HG02885 (cell line): ENCODE results near the gene RAB10.
"Not testable (repeated sequence)": the region's sequence is repeated elsewhere in the genome, so short reads cannot be mapped to it uniquely, and the experiment has no call there.

Experiments used
- ATAC-seq: cut with Tn5 transposase; IDR thresholded peaks from one replicate; pipeline ENCODE4 v1.9.1; 2021; ENCODE audit warnings: mild to moderate bottlenecking; ENCODE audit not compliant: unreplicated experiment, poor library complexity

Gene RAB10

DNA sequence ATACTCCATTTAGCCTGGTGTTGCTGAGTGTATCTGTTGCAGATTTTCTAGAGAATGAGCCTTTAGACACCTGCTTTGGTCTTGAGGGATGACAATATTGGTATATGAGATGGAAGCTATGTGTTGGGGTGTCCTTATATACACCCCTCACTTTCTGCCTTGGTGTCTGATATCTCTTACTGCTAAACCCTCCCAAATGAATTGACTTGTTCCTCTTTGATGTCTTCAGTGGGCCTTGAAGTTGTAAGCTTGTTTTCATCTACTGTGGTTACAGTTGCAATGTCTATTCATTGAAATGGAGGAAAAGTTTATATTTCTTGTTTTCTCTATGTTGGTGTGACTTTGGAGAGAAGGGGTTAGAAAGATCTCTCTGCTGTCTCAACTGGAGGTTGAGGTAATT, 18.9 kb downstream of the RAB10 start:
- no peak for ATAC-seq

DNA sequence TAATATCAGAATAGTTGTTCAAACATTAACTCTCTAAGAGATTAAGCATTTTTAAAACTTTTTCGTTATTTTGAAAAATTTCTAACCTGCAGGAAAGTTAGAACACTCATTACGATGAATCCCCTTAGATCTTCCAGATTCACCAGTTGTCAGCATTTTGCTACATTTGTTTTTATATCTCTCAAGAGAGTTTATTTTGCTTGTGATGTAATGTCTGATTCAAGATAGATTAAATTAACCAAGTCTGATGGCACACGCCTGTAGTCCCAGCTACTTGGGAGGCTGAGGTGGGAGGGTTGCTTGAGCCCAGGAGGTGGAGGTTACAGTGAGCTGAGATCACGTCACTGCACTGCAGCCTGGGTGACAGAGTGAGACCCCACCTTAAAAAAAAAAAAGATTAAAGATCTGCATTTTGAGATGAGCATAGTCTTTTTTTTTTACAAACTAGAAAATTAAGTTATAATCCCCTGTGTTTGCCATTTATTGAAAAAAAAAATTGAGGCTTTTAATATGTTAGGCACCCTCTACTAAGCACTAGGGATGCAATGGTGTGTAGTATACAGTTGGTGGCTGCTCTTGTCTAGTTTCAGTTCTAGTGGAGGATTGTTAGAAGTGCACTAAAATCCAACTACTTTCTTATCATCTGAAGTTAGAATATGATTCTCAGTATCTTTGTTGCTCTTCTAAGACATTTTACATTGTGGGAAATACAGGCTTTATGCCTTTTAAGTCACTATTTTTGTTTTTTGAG, 20.9 kb downstream of the RAB10 start:
- ATAC-seq, result no peak

DNA sequence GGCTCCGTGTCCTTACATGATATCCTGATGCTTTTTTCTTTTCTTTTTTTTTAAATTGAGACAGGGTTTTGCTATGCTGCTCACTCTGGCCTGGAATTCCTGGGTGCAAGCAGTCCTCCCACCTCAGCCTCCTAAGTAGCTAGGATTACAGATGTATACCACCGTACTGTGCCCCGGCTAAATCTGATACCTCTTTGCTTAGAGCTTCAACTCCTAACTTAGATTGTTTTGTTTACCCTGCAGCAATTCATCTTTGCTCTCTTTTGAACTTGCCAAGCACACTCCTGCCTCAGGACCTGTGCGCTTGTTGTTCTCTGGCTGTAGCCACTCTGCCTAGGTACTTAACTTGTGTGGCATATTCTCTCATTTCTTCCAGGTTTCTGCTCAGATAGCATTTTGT, 24.5 kb downstream of the RAB10 start:
- no peak for ATAC-seq

DNA sequence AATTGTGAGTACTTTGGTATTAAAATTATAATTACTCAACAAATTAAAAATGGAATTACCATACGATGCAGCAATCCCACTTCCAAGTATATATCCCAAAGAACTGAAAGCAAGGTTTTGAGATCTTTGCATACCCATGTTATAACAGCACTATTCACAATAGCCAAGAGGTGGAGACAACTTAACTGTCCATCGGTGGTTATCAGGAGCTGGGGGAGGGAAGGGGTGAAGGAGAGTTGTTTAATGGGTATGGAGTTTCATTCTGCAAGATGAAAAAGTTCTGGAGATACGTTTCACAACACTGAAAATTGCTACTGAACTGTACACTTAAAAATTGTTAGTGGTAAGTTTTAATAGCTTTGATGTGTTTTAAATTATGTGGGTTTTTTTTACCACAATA, 25.7 kb downstream of the RAB10 start:
- ATAC-seq, result no peak

DNA sequence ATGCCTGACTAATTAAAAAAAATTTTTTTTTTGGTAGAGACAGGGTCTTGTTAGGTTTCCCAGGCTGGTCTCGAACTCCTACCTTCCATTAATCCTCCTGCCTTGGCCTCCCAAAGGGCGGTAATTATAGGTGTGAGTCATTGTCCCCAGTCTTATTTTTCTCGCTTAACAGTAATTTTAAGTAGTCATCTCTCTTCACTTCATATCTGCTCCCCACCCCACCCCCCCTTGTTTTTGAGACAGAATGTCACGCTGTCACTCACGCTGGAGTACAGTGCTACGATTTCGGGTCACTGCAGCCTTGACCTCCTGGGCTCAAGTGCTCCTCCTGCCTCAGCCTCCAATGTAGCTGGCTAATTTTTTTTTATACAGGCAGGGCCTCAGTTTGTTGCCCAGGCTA, 27.7 kb downstream of the RAB10 start:
- no peak for ATAC-seq

DNA sequence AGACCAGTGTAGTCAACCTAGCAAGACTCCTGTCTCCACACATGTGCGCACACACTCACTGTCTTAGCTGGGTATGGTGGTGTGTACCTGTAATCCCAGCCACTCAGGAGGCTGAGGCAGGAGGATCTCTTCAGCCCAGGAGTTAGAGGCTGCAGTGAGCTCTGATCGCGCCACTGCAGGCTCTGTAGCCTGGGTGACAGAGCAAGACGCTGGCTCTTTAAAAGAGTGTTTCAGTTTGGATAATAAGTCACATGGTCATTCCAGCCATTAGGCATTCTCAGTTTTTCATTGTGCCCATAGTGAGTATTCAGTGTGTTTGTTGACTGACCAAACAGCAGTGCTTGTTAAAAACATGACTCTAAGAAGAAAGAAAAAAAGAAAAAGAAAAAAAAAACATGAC, 31.0 kb downstream of the RAB10 start:
- no peak for ATAC-seq

DNA sequence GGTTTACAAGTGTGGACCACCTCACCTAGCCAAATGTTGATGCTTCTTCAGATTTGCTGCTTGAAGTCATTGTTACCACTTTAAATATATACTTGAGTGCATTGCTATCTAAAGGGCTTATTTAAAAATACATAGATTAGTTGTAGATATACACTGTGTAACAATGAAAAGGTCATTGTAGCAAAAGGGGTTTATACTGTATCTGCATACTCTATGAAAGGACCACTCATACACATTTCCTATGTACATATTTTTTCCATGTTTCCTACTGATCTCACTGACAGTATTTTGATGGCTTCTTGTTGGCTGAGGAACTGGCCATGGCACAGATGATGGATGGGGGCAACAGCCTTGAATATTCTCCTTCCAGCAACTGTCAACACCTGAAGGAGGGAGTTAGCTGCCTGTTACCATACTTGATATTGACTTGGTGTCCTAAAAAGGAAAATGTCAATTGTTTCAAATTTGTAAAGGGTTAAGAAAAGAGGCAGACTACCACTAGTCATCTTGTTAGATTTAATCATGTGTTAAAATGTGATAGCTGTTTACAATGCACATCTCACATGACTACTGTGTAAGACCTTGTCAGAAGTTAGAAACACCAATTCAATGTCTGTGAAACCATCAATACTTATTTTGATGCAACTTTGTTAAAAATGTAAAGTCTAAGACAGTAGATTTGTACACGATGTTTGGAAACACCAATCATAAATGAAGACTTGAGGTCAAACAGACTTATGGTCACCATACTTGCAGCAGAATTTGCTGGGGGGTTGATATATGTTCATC, 33.5 kb downstream of the RAB10 start:
- no peak for ATAC-seq

DNA sequence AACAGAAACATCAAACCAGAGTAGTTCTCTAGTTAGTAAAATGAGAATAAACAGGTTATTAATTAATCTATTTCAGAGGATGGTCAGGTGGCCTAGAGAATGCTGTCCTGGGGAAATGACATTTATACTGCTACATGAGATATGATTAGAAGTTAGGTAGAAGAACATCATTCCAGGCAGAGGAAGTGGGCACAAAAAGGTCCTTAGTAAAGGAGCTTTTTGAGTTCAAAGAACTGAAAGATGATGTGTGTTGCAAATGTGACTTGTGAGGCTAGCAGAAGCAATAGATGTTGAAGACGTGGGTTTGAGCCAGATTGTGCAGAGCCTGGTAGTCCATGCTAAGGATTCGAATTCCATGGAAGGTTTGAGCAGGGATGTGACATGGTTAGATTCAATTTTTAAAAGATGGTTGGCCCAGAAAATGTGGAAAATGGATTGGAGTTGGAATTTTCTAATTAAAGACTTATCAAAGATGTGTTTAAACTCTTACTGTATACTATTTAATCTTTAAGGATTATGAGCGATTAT, 34.2 kb downstream of the RAB10 start:
- no peak for ATAC-seq

DNA sequence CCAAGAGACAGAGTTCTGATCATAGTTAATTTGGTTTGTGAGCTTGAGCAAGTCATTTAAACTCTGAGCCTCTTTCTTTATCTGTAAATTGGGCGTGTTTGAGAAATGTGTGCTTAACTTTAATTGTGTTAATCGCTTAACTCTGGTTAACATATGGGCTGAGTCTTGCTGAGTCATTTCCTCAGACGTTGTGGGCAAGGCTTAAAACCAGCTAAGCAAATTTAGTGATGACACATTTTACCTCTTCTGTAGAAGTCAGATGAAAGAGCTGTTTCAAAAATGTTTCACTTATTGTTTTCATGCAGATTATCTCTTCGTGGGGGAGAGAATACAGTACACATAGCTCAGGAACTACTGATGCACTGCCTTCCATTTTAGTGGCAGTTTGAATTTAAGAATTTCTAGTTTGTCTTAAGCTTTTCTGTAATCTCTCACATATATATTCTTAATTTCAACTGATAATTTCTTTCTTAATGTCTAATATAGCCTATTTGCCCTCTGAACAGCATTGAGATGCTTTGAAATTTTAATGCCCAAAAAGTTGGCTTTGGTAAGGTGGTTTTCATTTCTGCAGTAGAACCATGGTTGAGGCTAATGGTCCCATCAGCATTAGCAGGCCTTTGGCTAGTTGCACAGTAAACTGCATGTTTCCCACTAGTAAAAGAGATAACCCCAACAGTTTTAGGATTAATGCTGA, 34.9 kb downstream of the RAB10 start:
- ATAC-seq, result peak; percentile 93

DNA sequence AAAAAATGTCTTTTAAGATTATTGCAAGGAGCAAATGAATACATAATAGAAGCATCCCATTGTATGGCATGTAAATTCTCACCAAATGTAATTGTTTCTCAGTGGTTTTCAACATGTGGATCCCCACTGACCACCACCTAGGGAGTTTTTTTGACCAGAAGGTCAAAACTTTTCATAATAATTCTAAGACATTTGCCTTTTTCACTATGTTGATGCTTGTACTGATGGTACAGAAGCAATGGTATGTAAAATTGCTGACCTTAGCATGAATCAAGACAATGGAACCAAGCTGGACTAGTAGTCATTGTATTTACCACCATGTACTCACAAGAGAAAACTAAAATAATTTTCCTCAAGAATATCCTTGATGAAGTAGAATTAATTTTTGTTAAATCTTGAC, 36.8 kb downstream of the RAB10 start:
- no peak for ATAC-seq

DNA sequence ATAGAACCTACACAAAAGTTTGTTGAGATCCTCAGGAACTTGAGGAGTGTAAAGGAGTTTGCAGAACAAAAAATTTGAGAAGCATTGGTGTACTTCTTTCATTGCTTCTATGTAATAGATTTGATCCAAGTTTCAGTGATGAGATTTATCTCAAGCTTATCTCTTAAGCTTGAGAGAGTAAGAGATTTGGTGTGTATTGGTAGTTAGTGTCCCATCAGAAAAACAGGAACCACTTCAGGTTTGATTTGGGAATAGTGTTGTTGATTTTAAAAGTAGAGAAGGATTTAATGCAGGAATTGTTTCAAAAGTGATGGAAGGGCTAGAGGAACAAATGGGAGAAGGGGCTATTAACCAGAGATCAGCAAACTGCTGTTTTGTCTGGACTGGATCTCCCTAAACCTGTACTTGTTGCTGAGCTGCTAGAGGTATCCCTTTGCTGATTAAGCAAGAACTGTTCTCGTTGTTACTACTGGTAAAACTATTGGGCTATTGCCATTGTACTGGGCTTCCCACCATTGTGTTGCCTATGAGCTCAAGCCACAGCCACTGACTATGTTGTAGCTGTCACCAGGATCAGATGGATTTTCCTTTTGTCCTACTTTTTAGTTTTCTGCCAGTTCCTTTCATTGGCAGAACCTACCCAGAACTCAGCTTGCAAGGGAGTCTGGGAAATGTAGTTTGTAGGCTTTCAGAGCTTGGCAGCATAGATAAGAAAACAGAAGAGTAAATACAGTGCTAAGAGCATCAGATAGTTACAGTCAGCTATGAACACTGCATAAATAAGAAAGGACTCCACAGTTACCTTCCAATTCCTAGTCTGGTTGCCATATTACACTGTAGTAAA, 39.3 kb downstream of the RAB10 start:
- ATAC-seq, result no peak

DNA sequence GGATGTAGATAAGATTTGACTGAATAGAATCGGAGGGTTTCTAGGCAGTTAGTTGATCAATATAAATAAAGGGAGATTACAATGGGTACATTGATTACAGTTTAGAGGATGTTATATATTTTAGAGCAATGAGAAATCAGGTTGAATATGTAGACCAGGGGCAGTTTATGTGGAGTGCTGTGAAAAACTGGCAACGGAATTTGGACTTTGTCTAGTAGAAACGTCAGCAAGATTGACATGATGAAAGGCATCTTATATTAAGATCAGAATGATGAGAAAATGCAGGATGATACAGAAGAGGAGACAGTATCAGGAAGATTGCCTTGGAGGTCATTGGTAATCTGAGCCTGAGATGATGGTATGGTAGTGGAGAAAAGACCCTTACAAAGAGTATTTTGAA, 39.9 kb downstream of the RAB10 start:
- no peak for ATAC-seq

DNA sequence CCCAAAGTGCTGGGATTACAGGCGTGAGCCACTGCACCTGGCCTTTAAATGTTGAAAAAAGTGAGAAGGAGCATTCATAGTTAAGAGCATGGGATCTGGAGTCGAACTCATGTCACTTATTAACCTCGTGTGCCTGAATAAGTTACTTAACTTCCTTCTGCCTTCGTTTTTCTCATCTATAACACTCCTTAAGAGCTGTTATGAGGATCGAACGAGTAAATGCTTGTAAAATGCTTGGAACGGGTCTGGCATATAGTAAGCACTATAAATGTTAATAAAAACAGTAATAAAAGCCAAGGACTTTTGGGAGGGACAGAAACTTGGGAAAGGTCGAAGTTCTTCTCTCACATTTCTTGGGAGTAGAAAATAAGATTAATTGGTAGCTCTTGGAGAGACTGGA, 40.8 kb downstream of the RAB10 start:
- ATAC-seq, result no peak

DNA sequence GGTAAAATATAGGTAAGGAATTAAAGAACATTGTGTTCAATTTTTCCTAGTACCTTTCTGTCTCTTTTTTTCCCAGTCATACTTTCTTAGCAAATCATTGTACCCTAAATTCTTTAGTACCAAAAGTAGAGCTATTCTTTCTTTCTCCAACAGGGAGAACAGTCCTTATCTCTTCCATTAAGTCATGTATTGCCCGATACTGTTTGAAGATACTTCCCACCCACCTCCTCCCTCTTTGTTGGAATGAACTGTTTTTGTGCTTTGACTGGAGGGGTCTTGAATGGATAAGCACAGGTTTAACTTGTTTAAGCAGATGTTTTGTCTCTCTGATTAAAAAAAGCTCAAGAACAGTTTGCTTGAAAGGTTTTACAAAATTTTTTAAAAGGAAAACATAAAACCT, 41.3 kb downstream of the RAB10 start:
- ATAC-seq, result no peak

DNA sequence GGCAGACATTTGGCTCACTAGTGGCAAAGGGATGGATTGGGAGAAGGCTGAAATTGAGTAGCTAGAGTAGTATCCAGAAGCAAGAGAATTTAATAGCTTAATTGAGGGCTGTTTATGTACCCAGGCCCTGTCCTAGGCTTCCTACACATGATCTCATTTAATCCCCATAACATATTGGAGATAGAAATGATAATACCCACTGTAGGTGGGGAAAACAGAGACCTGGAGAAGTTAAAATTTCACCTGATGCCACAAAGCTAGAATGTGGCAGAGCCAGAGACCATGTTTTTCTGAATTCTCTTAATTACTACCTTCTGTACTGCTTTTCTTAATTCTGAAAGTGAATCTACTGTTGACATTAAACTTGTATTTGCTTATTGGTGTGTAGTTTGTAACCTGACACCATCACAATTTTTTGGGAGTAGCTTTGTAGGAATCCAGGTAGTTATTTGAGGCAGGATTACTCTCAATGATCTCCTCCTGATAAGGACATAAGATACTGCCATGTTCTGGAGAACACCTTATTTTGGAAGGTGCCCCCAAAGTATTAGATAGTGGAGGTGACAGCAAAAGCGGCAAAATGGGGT, 42.2 kb downstream of the RAB10 start:
- no peak for ATAC-seq

DNA sequence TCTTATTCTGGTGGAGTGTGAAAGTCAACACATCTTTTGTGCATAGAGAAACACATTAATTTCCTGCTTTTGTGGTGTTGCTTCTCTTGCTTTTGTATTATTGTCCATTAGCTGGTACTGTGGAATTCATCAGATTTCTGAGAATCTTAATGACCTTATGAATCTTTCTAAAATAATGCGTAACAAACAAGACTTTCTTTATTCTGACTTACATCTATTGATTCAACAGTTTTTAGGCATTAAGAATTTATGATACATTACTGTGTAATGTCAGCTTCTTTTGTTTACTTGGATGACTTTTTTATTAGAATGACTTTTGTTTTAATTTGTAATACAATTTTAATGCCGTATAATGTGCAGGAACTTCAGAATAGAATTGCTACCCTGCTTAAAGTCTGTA, 43.4 kb downstream of the RAB10 start:
- ATAC-seq, result no peak

DNA sequence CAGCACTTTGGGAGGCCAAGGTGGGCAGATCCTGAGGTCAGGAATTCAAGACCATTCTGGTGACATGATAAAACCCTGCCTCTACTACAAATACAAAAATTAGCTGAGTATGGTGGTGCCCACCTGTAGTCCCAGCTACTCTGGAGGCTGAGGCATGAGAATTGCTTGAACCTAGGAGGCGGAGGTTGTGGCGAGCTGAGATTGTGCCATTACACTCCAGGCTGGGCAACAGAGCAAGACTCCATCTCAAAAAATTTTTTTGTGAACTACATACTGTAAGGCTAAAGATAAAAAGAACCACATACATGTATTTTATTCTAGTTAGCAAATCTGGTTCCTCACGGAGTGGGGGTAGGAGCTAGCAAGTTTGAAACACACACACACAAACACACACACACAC, 45.1 kb downstream of the RAB10 start:
- no peak for ATAC-seq

DNA sequence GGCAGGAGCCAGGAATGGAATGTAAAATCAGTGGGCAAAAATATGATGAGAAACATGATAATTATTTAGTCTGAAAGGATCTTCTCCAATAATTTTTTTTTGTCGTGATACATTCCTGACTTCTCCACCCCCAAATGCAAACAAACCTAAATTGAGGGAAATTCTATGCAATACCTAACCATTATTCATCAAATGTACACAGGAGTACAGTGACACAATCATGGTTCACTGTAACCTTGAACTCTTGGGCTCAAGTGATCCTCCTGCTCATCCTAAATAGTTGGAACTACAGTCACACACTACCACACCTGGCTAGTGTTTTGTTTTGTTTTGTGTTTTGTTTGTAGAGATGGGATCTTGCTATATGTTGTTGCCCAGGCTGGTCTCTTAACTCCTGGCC, 46.5 kb downstream of the RAB10 start:
- ATAC-seq, result no peak

DNA sequence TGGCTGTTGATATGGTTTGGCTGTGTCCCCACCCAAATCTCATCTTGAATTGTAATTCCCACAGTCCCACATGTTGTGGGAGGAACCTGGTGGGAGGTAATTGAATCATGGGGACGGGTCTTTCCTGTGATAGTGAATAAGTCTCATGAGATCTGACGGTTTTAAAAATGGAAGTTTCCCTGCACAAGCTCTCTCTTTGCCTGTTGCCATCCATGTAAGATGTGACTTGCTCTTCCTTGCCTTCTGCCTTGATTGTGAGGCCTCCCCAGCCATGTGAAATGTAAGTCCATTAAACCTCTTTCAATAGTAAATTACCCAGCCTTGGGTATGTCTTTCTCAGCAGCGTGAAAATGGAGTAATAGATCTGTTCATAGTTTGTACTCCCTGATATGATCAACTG, 47.0 kb downstream of the RAB10 start:
- ATAC-seq, result not testable (repeated sequence)

DNA sequence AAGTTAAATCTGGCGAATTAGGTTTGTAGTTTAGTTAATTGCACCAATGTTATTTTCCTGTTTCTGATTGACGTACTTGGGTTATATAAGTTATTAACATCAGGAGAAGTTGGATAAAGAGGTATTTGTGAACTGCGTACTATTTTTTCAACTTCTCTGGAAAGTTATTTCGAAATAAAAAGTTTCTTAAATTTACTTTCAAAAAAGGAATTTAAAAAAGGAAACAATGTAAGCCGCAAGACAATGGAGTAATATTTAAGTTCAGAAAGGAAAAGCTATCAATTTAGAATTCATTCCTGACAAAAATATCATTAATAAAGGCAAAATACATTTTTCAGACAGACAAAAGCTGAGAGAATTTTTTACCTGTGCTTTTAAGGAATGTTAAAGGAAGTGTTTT, 47.7 kb downstream of the RAB10 start:
- no peak for ATAC-seq
